ES-I3 (cell line): Measurements from ENCODE around the gene TUBB2A.
"Not testable (repeated sequence)": the region's sequence is repeated elsewhere in the genome, so short reads cannot be mapped to it uniquely, and the experiment has no call there.

Experiments
- H3K36me3 ChIP-seq: 2 replicates; pipeline ENCODE4 v1.6.1; 2013; ENCODE audit warnings: mild to moderate bottlenecking, low read length, control low read depth, moderate library complexity; ENCODE audit not compliant: insufficient read depth
- H3K4me1 ChIP-seq: 2 replicates; pipeline ENCODE4 v1.6.1; 2013; ENCODE audit warnings: mild to moderate bottlenecking, control low read depth, low read length; ENCODE audit not compliant: insufficient read depth
- H3K9ac ChIP-seq: 2 replicates; pipeline ENCODE4 v1.6.1; 2013; ENCODE audit warnings: low read depth, mild to moderate bottlenecking, low read length, moderate library complexity
- H3K9me3 ChIP-seq: 2 replicates; pipeline ENCODE4 v1.6.1; 2013; ENCODE audit warnings: mild to moderate bottlenecking, low read length, moderate library complexity; ENCODE audit not compliant: control insufficient read depth, insufficient read depth

The TUBB2A gene

DNA sequence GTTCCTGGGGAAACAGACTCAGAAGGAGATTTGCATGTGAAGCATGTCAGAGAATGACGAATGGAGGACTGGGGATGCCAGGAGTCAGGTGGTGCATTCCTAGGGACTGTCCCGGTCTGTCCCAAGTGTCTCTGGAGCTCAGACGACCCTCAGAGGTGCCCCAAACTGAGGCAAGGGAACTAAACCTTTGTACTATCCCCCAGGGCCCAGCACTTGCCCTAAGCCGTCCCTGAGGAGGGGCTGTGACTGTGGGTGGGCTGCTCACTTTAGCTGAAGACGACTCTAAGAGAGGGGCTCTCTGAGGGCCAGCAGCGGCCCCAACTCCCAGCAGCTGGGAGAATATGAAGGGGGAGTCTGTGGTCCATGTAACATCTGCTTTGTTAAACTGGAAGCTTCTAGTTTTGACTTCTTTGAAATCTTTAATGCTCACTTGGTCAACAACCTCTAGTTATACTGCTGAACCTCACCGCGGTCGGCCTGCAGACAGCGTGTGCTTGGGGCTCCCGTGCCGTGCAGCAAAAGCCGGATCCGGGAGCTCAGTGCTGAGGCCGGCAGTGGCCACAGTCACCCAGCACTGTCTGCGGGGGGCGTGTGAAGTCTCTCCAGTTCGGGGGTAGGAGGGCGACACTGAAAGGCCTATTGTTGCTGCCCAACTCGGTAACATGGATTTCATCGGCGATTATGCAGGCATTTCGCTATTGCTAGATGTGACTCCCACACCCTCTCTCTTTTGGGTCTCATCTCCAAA lies 35.9 kb upstream of the TUBB2A start:
- Histone ChIP-seq H3K4me1 (peaks cover 33% of the 10 kb centered on the region), H3K36me3 (no peaks in the 10 kb centered on the region), H3K9me3 (no peaks in the 10 kb centered on the region), H3K9ac (no peak overlapping the region)

DNA sequence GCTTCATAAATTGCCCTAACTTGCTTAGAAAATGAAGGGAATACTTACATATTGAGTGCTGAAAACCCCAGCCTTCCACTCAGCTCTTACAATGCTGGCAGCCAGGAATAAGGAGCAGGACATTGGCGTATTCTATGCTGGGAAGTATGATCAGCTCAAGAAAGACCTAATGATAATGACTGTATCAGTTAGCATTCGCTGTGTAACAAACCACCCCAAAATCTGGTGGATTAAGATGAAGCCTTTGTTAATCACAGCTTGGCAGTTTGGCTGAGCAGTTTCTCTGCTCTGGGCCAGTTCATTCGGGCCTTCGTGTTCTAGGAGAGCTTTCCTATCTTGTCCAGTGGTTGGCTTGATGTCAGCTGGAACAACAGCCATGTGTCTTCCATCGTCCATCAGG lies 33.4 kb upstream of the TUBB2A start:
- Histone ChIP-seq H3K4me1 (peaks cover 30% of the 10 kb centered on the region), H3K9ac (no peak overlapping the region), H3K9me3 (0 out of 2 replicates have a peak, but pooled peaks cover 3% of the 10 kb centered on the region), H3K36me3 (0 out of 2 replicates have a peak, but pooled peaks cover 3% of the 10 kb centered on the region)

GRCh38 chr6:3190056-3190455 lies 32.7 kb upstream of the TUBB2A start:
- H3K9ac ChIP-seq: no peak overlapping the region
- H3K4me1 ChIP-seq: peaks cover 23% of the 10 kb centered on the region
- 0 out of 2 replicates have a peak, but pooled peaks cover 3% of the 10 kb centered on the region for H3K9me3 ChIP-seq
- H3K36me3 ChIP-seq: 0 out of 2 replicates have a peak, but pooled peaks cover 3% of the 10 kb centered on the region

DNA sequence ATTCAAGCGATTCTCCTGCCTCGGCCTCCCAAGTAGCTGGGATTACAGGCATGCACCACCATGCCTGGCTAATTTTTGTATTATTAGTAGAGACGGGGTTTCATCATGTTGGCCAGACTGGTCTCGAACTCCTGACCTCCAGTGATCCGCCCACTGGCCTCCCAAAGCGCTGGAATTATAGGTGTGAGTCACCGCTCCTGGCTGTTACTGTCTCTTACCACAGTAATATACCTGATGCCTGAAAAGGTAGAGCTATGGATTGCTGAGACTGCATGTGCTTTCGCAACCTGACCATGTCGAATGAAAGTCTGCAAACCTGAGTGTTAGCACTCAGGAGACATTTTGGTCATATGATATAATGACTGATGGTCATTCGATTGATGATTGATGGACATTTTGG lies 31.8 kb upstream of the TUBB2A start:
- not testable (repeated sequence) for H3K9me3 ChIP-seq, H3K9ac ChIP-seq, H3K36me3 ChIP-seq
- H3K4me1 ChIP-seq: peaks cover 15% of the 10 kb centered on the region

DNA sequence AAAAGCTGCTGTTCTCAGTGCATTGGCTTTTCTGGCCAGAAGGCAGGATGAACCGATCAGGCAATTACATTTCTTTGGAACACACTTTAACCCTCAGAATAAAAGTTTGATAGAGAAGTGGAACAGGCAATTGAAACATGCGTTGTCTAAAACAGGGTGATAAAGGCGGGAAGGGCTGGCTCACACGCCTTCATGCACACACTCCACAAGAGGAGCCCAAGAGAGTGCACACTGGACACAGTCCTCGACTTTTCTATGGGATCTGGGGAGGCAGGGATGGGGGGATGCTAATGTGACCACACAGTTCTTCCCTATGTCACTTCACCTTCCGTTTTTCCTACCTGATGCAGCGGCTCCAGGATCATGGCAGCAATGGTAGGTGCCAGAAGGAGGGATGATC lies 30.9 kb upstream of the TUBB2A start:
- H3K9me3 ChIP-seq: 0 out of 2 replicates have a peak, but pooled peaks cover 3% of the 10 kb centered on the region
- H3K4me1 ChIP-seq: peaks cover 10% of the 10 kb centered on the region
- H3K9ac ChIP-seq: no peak overlapping the region
- 0 out of 2 replicates have a peak, but pooled peaks cover 3% of the 10 kb centered on the region for H3K36me3 ChIP-seq

DNA sequence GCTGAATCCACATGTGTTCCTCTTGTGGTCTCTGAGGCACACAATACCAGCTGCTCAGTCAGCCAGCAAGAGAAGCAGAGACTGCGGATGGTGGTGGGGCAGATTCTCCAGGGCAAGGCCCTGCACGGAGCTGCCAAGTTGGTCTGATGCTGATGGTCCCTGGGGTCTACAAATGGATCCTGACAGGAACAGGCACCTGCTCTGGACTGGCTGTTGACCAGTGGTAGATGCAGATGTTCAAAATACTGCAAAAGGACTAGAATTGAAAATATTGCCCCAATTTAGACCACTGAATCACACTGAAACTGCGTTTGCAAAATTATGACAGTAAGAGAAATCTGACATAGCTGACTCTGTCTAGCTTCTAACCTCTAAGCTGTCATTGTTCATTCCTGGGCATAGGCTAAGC lies 29.6 kb upstream of the TUBB2A start:
- H3K4me1 ChIP-seq: peaks cover 9% of the 10 kb centered on the region; the same call in 1 of the 2 replicates
- H3K9me3 ChIP-seq: 0 out of 2 replicates have a peak, but pooled peaks cover 3% of the 10 kb centered on the region
- H3K9ac ChIP-seq: no peak overlapping the region
- H3K36me3 ChIP-seq: 0 out of 2 replicates have a peak, but pooled peaks cover 3% of the 10 kb centered on the region

DNA sequence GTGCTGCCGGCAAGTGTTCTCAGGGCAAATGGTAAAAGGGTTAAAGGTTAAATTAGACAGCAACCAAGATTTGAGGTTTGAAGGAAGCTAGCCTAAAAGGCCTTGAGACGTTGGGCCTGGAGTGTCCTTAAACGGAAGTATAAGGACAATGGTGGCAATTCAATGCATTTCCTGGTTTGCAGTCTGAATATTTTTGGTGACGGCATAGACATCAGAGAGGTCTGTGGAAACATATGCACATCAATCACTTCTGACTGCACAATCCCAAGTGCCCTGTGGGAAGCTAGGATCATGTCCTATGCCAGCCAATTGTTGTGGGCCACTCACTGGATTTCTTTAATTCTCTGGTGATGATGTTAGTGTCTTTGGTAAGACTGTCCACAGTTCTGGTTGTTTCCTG lies 25.7 kb upstream of the TUBB2A start:
- Histone ChIP-seq H3K36me3 (0 out of 2 replicates have a peak, but pooled peaks cover 3% of the 10 kb centered on the region), H3K4me1 (peaks cover 9% of the 10 kb centered on the region; the same call in 1 of the 2 replicates), H3K9ac (no peak overlapping the region), H3K9me3 (0 out of 2 replicates have a peak, but pooled peaks cover 3% of the 10 kb centered on the region)

DNA sequence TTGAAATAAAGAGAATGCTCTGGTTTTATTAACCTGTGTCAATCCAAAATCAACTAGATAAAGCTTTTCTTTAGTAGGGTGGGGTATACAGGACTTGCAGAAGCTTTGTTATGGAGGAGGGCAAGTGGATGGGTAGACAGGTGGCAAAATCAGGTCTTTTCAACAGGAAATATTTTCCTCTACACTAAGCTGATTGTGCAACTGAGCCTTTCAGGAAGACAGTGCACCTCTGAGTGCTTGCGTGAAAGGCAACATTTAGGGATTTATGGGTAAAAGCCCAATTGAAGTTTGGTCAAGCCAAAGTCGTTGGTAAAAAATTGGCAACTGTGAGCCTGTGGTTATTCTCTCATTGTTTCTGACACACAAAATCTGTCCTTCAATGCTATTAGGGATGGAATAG lies 23.8 kb upstream of the TUBB2A start:
- Histone ChIP-seq H3K9ac (no peak overlapping the region), H3K4me1 (peaks cover 14% of the 10 kb centered on the region; the same call in 1 of the 2 replicates), H3K9me3 (no peaks in the 10 kb centered on the region), H3K36me3 (peaks cover 7% of the 10 kb centered on the region)

DNA sequence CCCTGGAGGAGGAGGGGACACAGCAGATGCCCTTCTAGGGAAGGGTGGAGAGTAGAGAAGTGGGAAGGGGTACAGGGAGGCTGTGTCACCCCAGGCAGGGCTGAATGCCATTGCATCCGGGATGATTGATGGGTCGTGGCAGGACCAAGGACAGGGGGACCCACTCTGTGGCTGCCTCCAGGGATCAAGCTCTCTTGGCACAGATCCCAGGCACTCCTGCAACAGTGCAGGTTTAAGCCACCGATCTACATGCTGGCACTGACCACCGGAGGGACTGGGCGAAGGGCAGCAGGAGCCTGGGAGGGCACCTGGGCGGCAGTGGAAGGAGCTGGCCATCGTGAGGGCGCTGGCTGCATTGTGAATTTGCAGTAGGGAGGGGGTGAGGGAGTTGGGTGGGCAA lies 22.6 kb upstream of the TUBB2A start:
- peak overlapping the region; percentile 20; the same call in 1 of the 2 replicates for H3K9ac ChIP-seq
- H3K36me3 ChIP-seq: peaks cover 10% of the 10 kb centered on the region
- peaks cover 25% of the 10 kb centered on the region for H3K4me1 ChIP-seq
- H3K9me3 ChIP-seq: not testable (repeated sequence)

DNA sequence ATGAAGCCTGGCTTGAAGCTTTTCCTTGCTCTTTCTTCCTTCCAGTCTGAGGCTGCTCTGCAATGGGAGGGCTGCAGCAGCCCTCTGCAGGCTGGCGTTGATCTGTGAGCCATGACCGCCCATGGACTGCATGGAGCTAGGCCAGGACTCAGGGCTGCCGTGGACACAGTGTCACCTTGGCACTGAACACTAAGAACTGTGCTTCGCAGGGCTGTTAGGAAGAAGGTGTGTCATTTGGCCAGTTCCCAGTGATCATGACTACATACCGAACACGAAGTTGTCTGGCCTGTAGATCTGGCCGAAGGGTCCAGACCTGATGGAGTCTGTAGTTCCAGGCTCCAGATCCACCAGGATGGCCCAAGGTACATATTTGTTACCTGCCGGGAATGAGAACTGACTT lies 21.3 kb upstream of the TUBB2A start:
- peaks cover 30% of the 10 kb centered on the region for H3K4me1 ChIP-seq
- peaks cover 10% of the 10 kb centered on the region for H3K36me3 ChIP-seq
- H3K9me3 ChIP-seq, H3K9ac ChIP-seq: not testable (repeated sequence)

DNA sequence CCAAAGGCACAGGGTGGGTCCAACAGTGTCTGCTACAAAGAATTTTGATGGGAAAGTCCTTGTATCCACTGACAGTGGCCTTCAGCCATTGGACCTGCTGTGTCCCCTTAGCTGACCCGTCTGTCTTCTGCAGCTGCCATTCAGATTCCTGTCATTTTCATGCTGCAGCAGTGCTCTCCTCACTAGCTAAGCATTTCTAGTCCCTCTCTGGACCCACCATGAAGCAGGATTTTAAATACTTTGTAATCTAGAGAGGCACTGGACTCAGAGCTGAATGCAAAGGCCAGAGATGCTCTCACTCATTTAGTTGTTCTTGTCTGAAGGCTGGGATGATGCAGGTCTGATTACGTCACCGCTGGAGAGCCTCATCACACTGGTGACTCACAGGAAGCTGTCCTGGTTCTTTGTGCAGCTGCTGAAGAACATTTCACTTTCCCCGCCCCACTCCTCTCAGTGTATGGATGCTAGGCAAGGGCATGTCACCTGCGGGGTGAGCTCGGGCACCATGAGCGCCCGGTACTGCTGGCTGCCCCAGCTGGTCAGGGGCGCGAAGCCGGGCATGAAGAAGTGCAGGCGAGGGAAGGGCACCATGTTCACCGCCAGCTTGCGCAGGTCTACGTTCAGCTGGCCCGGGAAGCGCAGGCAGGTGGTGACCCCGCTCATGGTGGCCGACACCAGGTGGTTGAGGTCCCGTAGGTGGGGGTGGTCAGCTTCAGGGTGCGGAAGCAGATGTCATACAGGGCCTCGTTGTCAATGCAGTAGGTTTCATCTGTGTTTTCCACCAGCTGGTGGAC lies 19.4 kb upstream of the TUBB2A start:
- H3K4me1 ChIP-seq: peaks cover 25% of the 10 kb centered on the region
- H3K9me3 ChIP-seq: no peaks in the 10 kb centered on the region
- peaks cover 15% of the 10 kb centered on the region for H3K36me3 ChIP-seq

DNA sequence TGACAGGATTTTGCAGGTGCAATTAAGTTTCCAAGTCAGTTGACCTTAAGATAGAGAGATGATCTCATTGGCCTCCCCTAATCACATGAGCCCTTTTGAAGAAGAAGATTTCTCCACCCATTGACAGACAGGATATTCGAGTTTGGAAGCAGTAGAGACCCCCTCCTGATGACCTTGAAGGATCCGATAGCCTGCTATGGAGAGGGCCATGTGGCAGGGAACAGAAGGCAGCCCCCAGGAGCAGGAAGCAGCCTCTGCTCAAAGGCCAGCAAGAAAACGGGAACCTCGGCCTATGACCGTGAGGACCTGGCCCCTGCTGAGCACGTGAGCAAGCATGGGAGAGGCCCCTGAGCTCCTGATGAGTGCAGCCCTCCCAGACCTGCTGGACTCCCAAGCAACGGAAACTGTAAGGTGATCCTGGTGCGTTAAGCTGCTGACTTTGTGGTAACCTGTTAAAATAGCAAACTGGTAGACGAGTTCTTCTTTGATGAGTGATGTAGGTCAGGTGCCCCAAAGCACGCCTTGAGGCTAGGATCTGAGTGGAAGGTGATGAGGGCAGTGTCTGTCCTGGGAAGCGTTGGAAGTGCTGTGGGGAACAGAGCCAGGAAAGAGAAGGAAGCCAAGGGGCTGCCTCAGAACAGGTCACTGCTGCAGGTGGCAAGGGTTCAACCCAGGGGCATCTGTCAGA lies 18.5 kb upstream of the TUBB2A start:
- H3K4me1 ChIP-seq: peaks cover 28% of the 10 kb centered on the region
- no peak overlapping the region for H3K9ac ChIP-seq
- no peaks in the 10 kb centered on the region for H3K9me3 ChIP-seq

More for the DNA sequence above, 19.4 kb upstream of the TUBB2A start:
- no peak overlapping the region for H3K9ac ChIP-seq

DNA sequence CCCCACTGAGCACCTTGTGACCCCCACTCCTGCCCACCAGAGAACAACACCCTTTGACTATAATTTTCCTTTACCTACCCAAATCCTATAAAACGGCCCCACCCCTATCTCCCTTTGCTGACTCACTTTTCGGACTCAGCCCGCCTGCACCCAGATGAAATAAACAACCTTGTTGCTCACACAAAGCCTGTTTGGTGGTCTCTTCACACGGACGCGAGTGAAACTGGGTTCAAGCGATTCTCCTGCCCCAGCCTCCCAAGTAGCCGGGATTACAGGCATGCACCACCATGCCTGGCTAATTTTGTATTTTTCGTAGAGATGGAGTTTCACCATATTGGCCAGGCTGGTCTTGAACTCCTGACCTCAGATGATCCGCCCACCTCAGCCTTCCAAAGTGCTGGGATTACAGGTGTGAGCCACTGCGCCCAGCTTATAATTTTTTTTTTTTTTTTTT lies 16.3 kb upstream of the TUBB2A start:
- Histone ChIP-seq H3K36me3 (peaks cover 18% of the 10 kb centered on the region), H3K4me1 (peaks cover 28% of the 10 kb centered on the region)
- H3K9me3 ChIP-seq, H3K9ac ChIP-seq: not testable (repeated sequence)

More for the DNA sequence above, 18.5 kb upstream of the TUBB2A start:
- H3K36me3 ChIP-seq: peaks cover 18% of the 10 kb centered on the region

DNA sequence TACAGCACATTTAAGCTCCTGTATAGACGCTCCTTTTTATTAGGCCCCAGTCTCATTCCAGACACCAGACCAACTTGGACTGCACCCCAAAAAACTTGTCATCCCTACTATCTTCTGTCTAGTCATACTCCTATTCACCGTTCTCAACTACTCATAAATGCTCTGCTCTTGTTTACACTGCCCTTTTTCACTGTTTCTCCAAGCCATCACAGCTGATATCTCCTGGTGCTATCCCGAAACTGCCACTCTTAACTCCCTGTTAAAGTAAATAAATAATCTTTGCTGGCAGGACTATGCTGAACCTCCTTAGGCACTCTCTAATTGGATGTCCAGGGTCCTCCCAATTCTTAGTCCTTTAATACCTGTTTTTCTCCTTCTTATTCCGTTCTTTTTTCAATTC lies 15.4 kb upstream of the TUBB2A start:
- H3K4me1 ChIP-seq: peaks cover 28% of the 10 kb centered on the region
- H3K9ac ChIP-seq, H3K9me3 ChIP-seq: not testable (repeated sequence)
- H3K36me3 ChIP-seq: peaks cover 18% of the 10 kb centered on the region
